Prostate gland (tissue), 2 donors: ENCODE data around the gene MAP2K3. TPM values are rescaled to one million over a fixed set of nuclear protein-coding genes. Genes with fewer than 3 reads are reported as not detected.

Source experiments
- DNase-seq: peaks from one replicate; pipeline ENCODE4 v3.0.0-alpha.2; 2019; ENCODE audit warnings: low spot score
- H3K27ac ChIP-seq, 2 donors: fragments of 200-600 bp; sonication (generic); 2 replicates each; pipeline ENCODE4 v1.5.1; 2017 to 2019
- H3K27me3 ChIP-seq: fragments of 200-600 bp; sonication (generic); replicated peaks from 2 replicates; pipeline ENCODE4 v1.5.1; 2019; ENCODE audit not compliant: insufficient read depth
- H3K36me3 ChIP-seq, 2 donors: fragments of 200-600 bp; sonication (generic); 1 replicate in 1 of 2; 2 replicates in 1 of 2; pipeline versions ENCODE4 v1.5.1 to v1.8.1; 2017 to 2019
- H3K4me1 ChIP-seq: fragments of 200-600 bp; sonication (generic); replicated peaks from 2 replicates; pipeline ENCODE4 v1.5.1; 2019
- H3K4me3 ChIP-seq, 2 donors: fragments of 200-600 bp; sonication (generic); 2 replicates each; pipeline ENCODE4 v1.5.1; 2017 to 2019
- H3K9me3 ChIP-seq: fragments of 200-600 bp; sonication (generic); 2 replicates; pipeline ENCODE4 v1.5.1; 2017
- POLR2A ChIP-seq: fragments of 450-650 bp; IDR thresholded peaks from one replicate; pipeline ENCODE4 v1.6.1; 2016; ENCODE audit warnings: antibody characterized with exemption, mild to moderate bottlenecking
- POLR2AphosphoS5 ChIP-seq: sonication (generic); formaldehyde crosslinking; IDR thresholded peaks from one replicate; pipeline ENCODE4 v1.6.1; 2017; ENCODE audit warnings: antibody characterized with exemption
- WGBS: methylation state at CpG from one replicate; pipeline ENCODE4 v1.1.5; 2018; 5-methylcytosine and 5-hydroxymethylcytosine counted together
- intact Hi-C: fragments of 100-400 bp; cut with DNase I; formaldehyde crosslinking; loops from one replicate; pipeline ENCODE4 v1.14.2; 2022
- total RNA-seq, 2 donors: library from RNA; depleted of rRNA; stranded (reverse); fragments of >200 nt; gene quantifications; one replicate each; pipeline ENCODE4 v1.1.0, GENCODE V29; 2016
- TF ChIP-seq, protein P1 (sequence below), 4 experiments: fragments of 200-600 bp in 2 of 4; fragments of 450-650 bp in 2 of 4; sonication (generic) in 2 of 4; IDR thresholded peaks; 1 replicate in 3 of 4; 2 replicates in 1 of 4; pipeline ENCODE4 v1.5.1; 2016 to 2019; ENCODE audit warnings: antibody characterized with exemption in 4 of 4, mild to moderate bottlenecking in 2 of 4, moderate library complexity in 2 of 4

The MAP2K3 gene
- total RNA-seq, 2 donors from 2014 or later = 24.0 to 25.9 TPM

DNA sequence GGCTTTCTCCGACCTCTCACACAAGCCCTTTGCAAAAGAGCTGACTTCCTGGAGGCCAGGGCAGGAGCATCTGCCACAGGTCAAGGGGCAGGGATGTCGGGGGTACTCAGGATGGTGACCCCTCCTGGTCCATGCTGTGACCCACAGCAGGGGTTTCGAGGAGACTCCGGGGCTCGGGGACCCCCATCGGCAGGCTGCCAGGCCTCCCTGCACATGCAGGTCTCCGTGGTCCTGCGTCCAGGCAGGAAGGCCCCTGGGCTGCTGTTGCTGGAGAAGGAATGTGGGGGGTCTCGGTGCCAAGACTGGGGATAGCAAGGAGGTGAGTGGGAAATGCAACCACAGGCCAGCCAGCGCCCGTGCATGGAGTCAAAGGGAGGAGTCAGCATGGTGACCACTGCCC lies 42.9 kb upstream of the MAP2K3 start:
- no peak overlapping the region for H3K4me3 ChIP-seq
- DNase-seq = no peak
- H3K9me3 ChIP-seq = no peaks in the 10 kb centered on the region
- intact Hi-C loops = loop anchor here (10.0 kb wide), 1 partner anchor 117 kb away; the partner anchor contains the start of gene DHRS7B
- no peaks in the 10 kb centered on the region for H3K27me3 ChIP-seq
- no peak overlapping the region for H3K27ac ChIP-seq
- no peak for TF ChIP-seq POLR2AphosphoS5
- TF ChIP-seq, protein P1, sequence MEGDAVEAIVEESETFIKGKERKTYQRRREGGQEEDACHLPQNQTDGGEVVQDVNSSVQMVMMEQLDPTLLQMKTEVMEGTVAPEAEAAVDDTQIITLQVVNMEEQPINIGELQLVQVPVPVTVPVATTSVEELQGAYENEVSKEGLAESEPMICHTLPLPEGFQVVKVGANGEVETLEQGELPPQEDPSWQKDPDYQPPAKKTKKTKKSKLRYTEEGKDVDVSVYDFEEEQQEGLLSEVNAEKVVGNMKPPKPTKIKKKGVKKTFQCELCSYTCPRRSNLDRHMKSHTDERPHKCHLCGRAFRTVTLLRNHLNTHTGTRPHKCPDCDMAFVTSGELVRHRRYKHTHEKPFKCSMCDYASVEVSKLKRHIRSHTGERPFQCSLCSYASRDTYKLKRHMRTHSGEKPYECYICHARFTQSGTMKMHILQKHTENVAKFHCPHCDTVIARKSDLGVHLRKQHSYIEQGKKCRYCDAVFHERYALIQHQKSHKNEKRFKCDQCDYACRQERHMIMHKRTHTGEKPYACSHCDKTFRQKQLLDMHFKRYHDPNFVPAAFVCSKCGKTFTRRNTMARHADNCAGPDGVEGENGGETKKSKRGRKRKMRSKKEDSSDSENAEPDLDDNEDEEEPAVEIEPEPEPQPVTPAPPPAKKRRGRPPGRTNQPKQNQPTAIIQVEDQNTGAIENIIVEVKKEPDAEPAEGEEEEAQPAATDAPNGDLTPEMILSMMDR (IDR thresholded peaks at IDR 0.05) = no peak
- TF ChIP-seq POLR2A = no peak
- H3K36me3 ChIP-seq = no peaks in the 10 kb centered on the region
- no peaks in the 10 kb centered on the region for H3K4me1 ChIP-seq
- 84% methylated on average over 11 of the region's 11 CpGs for WGBS

DNA sequence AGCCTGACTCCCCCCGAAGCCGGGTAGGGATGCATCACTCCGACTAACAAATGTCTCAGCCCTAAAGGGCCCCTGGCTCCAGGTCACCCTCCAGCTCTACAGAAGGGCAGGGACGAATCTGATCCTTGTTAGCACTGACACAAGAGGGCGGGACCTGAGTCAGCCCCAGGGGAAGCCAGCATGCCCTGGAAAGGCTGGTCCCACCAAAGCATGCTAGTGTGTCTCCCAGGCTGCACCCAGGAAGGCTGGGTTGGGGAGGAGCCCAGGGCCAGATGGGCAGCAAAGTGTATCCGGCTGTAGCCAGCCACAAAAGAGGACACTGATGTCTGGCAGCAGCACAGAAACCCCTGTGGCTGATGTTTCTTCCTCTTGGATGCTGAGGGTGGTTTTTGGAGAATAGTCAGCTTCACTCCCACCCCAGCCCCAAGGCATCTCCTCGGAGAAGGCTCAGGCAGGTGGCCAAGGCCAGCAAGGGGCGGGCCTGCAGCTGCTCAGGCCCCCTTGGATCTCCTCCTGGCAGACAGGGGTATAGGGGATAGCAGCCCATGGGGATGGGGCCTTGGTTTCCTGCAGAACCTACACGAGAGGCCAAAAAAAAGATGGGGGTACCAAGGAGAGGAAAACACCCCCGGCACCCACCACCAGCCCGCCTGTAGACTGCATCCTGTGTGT lies 42.3 kb upstream of the MAP2K3 start:
- WGBS = 64% methylated on average over 8 of the region's 11 CpGs
- TF ChIP-seq POLR2AphosphoS5 = no peak
- TF ChIP-seq POLR2A = no peak
- TF ChIP-seq, protein P1 (IDR thresholded peaks at IDR 0.05) = no peak
- Histone ChIP-seq H3K27me3 (no peaks in the 10 kb centered on the region), H3K36me3 (no peaks in the 10 kb centered on the region), H3K4me3 (no peak overlapping the region), H3K27ac (no peak overlapping the region), H3K9me3 (no peaks in the 10 kb centered on the region), H3K4me1 (no peaks in the 10 kb centered on the region)
- intact Hi-C loops = loop anchor here (10.0 kb wide), 1 partner anchor 117 kb away; the partner anchor contains the start of gene DHRS7B
- no peak for DNase-seq

DNA sequence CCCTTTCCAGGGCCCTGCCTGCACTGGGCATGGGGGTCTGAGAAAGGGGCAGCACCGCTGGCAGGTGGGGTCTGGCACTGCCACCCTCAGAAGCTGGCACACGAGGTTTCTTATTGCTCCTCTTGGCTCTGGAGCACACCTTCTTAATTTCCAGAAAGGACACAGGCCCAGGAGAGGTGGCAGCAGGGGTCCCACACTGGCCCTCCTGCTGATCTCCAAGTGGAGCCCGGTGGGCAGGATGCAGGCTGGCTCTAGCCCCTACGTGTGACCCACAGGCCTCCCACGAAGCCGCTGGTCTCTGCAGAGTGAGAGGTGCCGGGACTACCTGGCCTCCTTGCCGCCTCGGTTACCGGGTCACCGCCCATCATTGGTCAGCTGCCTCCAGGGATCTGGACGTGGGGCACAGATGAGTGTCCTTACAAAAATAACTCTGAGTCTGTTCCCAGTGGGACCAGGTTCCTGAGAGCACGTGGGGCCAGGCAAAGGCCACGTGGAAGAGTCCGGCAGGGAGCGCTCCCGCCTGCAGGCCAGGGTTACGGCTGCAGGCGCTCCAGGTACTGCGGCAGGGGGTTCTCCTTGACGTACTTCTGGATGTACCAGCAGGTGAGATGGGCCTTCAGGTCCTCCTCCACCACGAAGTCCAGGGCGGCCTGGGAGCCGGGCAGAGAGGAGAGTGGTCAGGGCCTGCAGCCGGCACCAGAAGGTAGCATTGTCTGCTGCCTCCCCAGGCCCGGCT lies 41.6 kb upstream of the MAP2K3 start:
- Histone ChIP-seq H3K9me3 (no peaks in the 10 kb centered on the region), H3K4me3 (no peak overlapping the region), H3K4me1 (no peaks in the 10 kb centered on the region), H3K27ac (no peak overlapping the region), H3K27me3 (no peaks in the 10 kb centered on the region), H3K36me3 (no peaks in the 10 kb centered on the region)
- TF ChIP-seq POLR2A (no peak), POLR2AphosphoS5 (no peak)
- TF ChIP-seq, protein P1 (IDR thresholded peaks at IDR 0.05) = no peak
- WGBS = 86% methylated on average over 26 of the region's 26 CpGs
- DNase-seq = no peak
- intact Hi-C loops = loop anchor here (10.0 kb wide), 1 partner anchor 118 kb away; the partner anchor contains the start of gene DHRS7B

DNA sequence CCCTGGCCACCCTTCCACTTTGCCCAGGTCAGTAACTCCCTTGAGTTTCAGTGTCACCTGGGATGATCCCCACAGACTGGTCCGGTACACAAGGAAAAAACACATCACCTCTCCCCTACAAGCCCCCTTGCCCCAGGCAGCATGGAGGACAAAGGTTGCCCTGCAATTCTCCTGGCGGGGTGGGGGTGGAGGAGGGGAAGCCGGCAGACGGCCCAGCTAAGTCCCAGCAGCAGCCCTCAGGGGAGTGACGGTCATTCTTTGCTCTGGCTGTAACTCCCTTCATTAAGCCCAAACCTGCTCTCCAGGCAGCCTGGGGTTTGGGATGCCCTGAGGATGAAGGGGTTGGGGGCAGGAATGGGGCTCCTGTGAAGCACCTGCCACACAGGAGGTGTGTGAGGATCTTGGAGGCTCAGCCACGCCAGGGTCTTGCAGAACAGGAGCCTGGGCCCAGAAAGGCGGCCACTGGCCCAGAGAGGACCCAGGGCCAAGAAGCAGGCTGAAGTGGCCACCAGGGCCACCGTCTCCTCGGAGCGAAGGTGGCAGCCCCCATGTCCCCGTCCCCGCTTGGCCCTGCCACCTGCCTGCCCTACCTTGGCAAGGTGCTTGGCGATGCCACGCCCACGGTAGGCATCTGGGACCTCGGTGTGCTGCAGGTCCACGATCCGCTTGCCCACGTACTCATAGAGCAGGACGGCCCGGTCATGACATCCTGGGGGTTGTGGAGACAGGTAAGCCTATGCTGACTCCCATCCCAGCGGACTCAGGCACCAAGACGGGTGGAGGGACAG lies 40.8 kb upstream of the MAP2K3 start:
- TF ChIP-seq POLR2A (no peak), POLR2AphosphoS5 (no peak)
- TF ChIP-seq, protein P1 (IDR thresholded peaks at IDR 0.05) = no peak
- intact Hi-C loops = loop anchor here (2.0 to 10.0 kb wide), 2 partner anchors 65 to 119 kb away; partner anchors contain the start of gene DHRS7B
- Histone ChIP-seq H3K9me3 (no peaks in the 10 kb centered on the region), H3K4me3 (no peak overlapping the region), H3K36me3 (no peaks in the 10 kb centered on the region), H3K4me1 (no peaks in the 10 kb centered on the region), H3K27me3 (no peaks in the 10 kb centered on the region), H3K27ac (no peak overlapping the region)
- WGBS = 74% methylated on average over 23 of the region's 23 CpGs
- no peak for DNase-seq
